ENCODE data around the gene TMEM252. TPM values are rescaled to one million over a fixed set of nuclear protein-coding genes. Genes with fewer than 3 reads are reported as not detected.
A peak's percentile ranks its signal among the peaks of the same experiment; 100 is the strongest.

Gene TMEM252
- polyA plus RNA-seq, 3 donors from 2014 or later: not detected

DNA sequence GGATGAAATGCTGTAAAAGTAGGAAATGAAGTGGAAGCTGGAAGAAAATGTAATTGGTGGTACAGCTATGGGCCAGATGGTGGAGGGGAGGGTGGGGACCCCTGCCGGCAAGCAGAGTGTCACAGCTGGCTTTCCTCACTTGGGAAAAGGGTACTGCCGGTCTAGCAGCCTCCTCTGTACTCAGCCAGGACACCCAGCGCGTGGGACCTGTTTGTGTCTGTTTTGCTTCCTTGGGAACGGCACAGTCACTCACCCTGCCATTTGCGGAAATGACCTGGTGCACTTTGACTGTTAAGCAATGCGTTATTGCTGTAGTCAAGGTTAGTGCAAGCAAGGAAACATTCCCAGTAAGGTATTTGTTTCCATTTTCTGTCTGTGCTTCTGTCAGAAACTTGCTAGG is 10.1 kb downstream of the TMEM252 start:
- Mint-ChIP-seq H3K27me3 (ENCODE audit: low read depth in 3 of 3) (peaks cover 0 to 6% (median 2%) of the 10 kb centered on the region in 3 donors), H3K36me3 (no peaks in the 10 kb centered on the region), H3K4me1 (no peaks in the 10 kb centered on the region), H3K4me3 (no peak overlapping the region), H3K27ac (no peak overlapping the region), H3K9me3 (no peaks in the 10 kb centered on the region)
- DNase-seq: no peak

DNA sequence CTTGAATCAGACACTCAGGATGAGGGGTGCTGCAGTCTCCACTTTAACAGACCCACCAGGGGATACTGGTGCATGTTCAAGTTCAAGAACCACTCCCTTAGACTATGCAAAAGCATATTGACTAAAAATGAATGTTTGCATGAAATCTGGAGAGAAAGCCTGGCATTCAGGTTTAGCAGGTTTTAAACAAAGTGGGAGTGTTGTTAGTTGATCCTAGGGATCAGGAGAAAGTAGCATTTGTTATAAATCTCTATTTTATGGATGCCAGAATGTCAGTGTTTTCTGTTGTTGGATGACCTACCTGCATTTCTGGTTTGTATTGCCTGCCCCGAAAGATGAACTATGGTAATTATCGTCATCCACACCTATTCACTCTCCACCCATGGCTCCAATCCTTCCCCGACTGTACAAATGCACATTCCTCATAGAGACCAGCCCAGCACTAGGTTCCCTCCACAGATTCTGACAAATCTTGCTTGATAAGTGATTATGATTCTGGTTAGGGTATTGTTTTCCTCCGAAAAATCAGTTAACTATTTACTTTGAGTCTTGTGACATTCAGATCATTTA is 17.2 kb downstream of the TMEM252 start:
- no peak for DNase-seq
- H3K4me3 Mint-ChIP-seq: no peak overlapping the region
- H3K27me3 Mint-ChIP-seq (ENCODE audit: low read depth in 3 of 3): peaks cover 0 to 2% (median 1%) of the 10 kb centered on the region in 3 donors
- H3K27ac Mint-ChIP-seq: no peak overlapping the region
- peaks cover 0 to 1% (median 0%) of the 10 kb centered on the region in 6 donors for H3K9me3 Mint-ChIP-seq
- no peaks in the 10 kb centered on the region for H3K4me1 Mint-ChIP-seq
- no peaks in the 10 kb centered on the region for H3K36me3 Mint-ChIP-seq

DNA sequence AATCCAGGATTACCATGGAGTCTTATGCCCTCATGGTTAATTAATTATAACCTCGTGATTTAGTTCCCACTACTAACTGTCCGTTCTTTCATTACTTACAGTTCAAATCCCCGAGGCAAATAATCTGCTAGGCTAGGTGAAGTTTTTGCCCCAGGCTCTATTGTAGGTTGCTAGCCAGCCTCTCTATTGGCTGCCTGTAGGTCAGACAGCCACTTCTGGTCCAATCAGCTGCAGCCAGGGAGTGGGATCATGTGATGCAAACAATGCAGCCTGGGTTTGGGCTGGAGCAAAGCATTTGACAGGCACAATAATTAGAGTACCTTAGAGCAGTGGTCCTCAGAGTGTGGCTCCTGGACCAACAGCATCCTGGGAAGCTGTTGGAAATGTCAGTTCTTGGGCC is 17.7 kb downstream of the TMEM252 start:
- H3K27me3 Mint-ChIP-seq (ENCODE audit: low read depth in 3 of 3): peaks cover 0 to 2% (median 1%) of the 10 kb centered on the region in 3 donors
- H3K27ac Mint-ChIP-seq: no peak overlapping the region
- peaks cover 0 to 6% (median 0%) of the 10 kb centered on the region in 6 donors for H3K9me3 Mint-ChIP-seq
- no peak overlapping the region for H3K4me3 Mint-ChIP-seq
- H3K36me3 Mint-ChIP-seq: no peaks in the 10 kb centered on the region
- DNase-seq: no peak
- H3K4me1 Mint-ChIP-seq: no peaks in the 10 kb centered on the region

DNA sequence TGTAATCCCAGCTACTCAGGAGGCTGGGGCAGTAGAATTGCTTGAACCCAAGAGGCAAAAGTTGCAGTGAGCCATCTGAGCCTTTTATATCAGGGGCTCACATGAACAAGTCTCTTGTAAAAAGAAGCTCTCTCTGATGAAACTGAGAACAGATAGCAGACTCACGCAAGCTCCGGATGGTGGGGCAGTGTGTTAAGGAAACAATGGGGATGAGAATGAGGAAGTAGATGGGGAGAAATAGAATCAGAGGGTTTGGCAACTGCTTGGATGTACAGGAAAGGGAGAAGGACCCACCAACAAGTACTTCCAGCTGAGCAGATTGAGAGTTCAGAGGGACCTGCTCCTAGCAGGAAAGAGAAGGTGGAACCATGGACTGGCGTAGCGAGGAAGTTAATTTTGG is 18.6 kb downstream of the TMEM252 start:
- no peaks in the 10 kb centered on the region for H3K36me3 Mint-ChIP-seq
- H3K4me3 Mint-ChIP-seq: no peak overlapping the region
- peaks cover 0 to 9% (median 0%) of the 10 kb centered on the region in 6 donors for H3K9me3 Mint-ChIP-seq
- H3K27me3 Mint-ChIP-seq (ENCODE audit: low read depth in 3 of 3): peaks cover 0 to 2% (median 1%) of the 10 kb centered on the region in 3 donors
- no peaks in the 10 kb centered on the region for H3K4me1 Mint-ChIP-seq
- no peak overlapping the region for H3K27ac Mint-ChIP-seq
- no peak for DNase-seq

DNA sequence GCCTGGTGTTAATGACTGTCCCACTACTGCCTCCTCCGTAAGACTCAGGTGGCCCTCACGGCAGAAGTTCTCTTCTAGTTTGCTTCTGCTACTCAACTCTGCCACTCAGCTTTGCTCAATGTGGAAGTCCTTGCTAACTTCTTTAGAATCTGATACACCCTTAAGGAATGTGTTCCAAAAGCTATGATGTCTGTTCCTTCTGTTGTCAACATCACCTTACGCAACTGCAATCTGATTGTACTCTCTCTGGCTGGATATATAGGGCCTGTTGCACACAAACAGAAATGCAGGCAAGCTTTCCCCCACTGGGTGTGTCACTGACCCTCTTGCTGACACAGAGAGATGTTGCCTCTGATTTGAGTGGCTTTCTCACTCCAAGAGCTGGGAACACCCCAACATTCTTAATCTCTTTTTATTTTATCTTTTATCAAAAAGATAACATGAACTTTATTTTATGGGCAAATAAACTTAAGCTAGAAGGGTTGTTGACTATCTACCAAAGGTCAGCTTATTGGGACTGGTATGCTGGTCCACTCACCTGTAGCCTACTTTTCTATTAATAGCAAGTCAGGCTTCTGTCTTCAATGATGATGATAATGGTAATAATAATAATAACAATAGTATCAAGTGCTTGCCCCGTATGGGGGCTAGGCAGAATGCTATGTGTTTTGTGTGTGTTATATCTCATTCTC is 25.2 kb downstream of the TMEM252 start:
- peaks cover 0 to 9% (median 0%) of the 10 kb centered on the region in 6 donors for H3K9me3 Mint-ChIP-seq
- no peak overlapping the region for H3K4me3 Mint-ChIP-seq
- no peaks in the 10 kb centered on the region for H3K4me1 Mint-ChIP-seq
- H3K27me3 Mint-ChIP-seq (ENCODE audit: low read depth in 3 of 3): peaks cover 0 to 2% (median 0%) of the 10 kb centered on the region in 3 donors
- DNase-seq: no peak
- no peaks in the 10 kb centered on the region for H3K36me3 Mint-ChIP-seq
- no peak overlapping the region for H3K27ac Mint-ChIP-seq

DNA sequence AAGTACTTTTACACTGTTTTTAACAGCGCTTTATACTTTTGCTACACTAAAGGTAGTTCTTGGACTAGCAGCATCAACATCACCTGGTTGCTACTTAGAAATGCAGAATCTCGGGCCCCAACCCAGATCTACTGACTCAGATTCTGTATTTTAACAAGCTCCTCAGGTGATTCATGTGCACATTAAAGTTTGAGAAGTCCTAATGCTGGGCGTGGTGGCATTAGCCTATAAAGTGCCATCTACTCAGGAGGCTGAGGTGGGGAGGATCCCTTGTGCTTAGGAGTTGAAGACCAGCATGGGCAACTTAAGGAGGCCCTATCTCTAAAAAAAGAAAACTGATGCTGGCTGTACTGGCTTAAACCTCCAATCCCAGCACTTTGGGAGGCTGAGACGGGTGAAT is 26.7 kb downstream of the TMEM252 start:
- no peak overlapping the region for H3K4me3 Mint-ChIP-seq
- no peak for DNase-seq
- peaks cover 0 to 4% (median 2%) of the 10 kb centered on the region in 3 donors for H3K27me3 Mint-ChIP-seq (ENCODE audit: low read depth in 3 of 3)
- no peaks in the 10 kb centered on the region for H3K36me3 Mint-ChIP-seq
- no peak overlapping the region for H3K27ac Mint-ChIP-seq
- peaks cover 0 to 9% (median 0%) of the 10 kb centered on the region in 6 donors for H3K9me3 Mint-ChIP-seq
- no peaks in the 10 kb centered on the region for H3K4me1 Mint-ChIP-seq

DNA sequence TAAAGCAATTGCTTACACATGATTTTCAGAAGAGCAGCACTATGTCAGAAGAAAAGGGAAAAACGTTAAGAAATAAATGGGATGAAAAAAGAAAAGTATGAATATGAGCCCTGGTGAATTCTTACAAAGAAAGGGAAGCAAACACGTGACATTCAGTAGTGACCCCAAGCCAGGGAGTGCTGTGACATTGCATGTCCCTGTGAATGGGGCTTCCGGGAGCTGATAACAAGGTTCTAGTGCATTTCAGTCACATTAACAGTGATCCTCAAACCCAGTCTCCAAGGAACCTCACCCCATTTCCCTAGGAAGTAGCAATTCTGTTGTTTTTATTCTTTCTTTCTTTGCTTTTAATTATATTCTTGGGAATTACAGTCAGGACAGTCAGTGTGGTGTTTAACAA is 27.3 kb downstream of the TMEM252 start:
- peaks cover 0 to 4% (median 2%) of the 10 kb centered on the region in 3 donors for H3K27me3 Mint-ChIP-seq (ENCODE audit: low read depth in 3 of 3)
- DNase-seq: no peak
- H3K4me3 Mint-ChIP-seq: no peak overlapping the region
- H3K4me1 Mint-ChIP-seq: no peaks in the 10 kb centered on the region
- no peaks in the 10 kb centered on the region for H3K36me3 Mint-ChIP-seq
- H3K9me3 Mint-ChIP-seq: peaks cover 0 to 7% (median 0%) of the 10 kb centered on the region in 6 donors
- no peak overlapping the region for H3K27ac Mint-ChIP-seq

DNA sequence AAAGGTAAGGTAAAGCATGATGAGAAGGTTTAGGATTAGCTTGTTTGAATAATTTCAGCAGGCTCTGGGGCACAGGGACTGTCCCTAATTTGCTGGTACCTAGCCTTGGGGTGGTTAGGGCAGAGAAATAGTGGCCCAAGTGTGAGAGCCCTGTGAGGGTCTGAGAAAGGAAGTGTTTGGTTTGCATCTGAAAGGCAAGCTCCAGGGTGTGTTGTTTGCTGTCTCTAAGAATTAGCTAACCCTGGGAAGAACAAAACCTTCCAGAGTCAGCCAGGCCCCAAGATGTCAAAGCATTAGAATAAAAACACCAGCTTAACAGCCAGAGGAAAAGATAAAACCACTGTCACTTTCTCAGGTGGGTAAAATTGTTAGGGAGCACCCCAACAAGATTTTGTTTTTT is 31.0 kb downstream of the TMEM252 start:
- H3K9me3 Mint-ChIP-seq: no peaks in the 10 kb centered on the region
- no peaks in the 10 kb centered on the region for H3K4me1 Mint-ChIP-seq
- no peaks in the 10 kb centered on the region for H3K36me3 Mint-ChIP-seq
- no peak overlapping the region for H3K27ac Mint-ChIP-seq
- H3K27me3 Mint-ChIP-seq (ENCODE audit: low read depth in 3 of 3): peaks cover 0 to 2% (median 2%) of the 10 kb centered on the region in 3 donors
- DNase-seq: no peak
- no peak overlapping the region for H3K4me3 Mint-ChIP-seq

DNA sequence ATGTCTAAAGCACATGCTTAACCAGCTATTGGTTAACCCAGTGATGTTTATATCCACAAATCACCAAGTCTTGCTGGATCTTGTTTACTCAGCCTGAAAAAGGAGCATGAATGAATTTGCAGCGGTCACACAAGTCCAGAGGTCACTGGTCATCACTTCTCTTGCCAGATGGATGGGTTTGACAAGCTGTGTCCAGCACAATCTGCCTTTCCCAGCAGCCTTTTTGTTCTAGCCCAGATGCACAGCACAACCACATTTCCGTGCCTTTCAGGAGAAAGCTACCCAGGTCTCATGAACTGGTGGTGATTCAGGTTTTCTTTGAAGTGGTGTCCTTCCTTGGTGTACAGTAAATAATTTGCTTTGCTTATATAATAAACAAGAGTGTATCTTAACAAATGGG is 32.1 kb downstream of the TMEM252 start:
- no peaks in the 10 kb centered on the region for H3K36me3 Mint-ChIP-seq
- H3K27ac Mint-ChIP-seq: no peak overlapping the region

DNA sequence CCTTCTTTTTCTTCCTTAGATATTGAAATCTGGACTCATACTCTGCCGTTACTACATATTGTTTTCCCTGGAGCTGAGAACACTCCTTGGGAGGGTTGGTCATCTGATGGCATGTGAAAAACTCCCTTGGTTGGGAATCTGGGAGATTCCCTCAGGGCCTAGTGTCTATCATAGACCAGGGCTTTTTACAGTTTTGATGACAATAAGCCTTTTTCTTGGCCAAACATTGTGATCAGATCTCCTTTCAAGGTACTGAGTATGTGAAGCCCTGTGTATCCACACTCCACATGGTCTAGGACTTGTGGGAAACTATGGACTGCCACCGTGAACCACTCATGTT is 32.9 kb downstream of the TMEM252 start:
- peaks cover 0 to 3% (median 2%) of the 10 kb centered on the region in 3 donors for H3K27me3 Mint-ChIP-seq (ENCODE audit: low read depth in 3 of 3)
- H3K9me3 Mint-ChIP-seq: no peaks in the 10 kb centered on the region
- no peak overlapping the region for H3K27ac Mint-ChIP-seq
- DNase-seq: no peak
- H3K4me1 Mint-ChIP-seq: no peaks in the 10 kb centered on the region
- H3K36me3 Mint-ChIP-seq: no peaks in the 10 kb centered on the region
- H3K4me3 Mint-ChIP-seq: no peak overlapping the region

More for the DNA sequence above, 32.1 kb downstream of the TMEM252 start:
- Mint-ChIP-seq H3K4me3 (no peak overlapping the region), H3K9me3 (no peaks in the 10 kb centered on the region), H3K4me1 (no peaks in the 10 kb centered on the region), H3K27me3 (ENCODE audit: low read depth in 3 of 3) (peaks cover 0 to 3% (median 2%) of the 10 kb centered on the region in 3 donors)
- DNase-seq: no peak

DNA sequence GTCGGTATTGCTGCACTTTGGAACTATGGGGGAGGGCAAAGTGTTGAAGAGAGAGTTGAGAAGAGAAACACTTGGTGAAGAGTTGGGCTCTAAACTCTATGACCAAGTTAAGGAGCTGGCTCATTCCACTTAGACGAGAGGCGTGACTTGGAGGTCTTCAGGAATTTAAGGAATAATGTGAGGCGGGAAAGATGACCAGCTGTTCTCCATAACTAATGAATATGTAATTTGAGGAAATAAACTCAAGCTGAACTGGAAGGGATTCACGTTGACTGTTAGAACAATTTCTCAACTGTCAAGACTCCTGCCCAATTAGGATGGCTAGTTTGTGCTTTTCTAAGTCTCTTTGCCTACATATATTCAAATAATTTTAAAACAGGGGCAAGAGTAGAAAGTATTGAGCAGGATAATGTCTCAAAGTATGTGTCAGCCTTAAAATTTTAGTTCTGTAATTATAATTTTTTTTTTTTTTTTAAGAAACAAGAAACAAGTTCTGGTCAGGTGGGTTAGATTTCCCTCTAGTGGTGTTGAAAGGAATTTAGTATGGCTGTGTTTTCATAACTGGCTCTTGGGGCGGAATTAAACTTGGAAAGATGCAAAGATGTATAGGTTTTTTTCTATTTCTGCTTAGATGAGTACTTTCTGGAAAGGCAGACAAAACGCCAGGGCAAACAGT is 33.4 kb downstream of the TMEM252 start:
- no peaks in the 10 kb centered on the region for H3K36me3 Mint-ChIP-seq
- peaks cover 0 to 3% (median 2%) of the 10 kb centered on the region in 3 donors for H3K27me3 Mint-ChIP-seq (ENCODE audit: low read depth in 3 of 3)
- no peak overlapping the region for H3K4me3 Mint-ChIP-seq
- DNase-seq: peak in 1 of 3 donors; percentile 2
- H3K9me3 Mint-ChIP-seq: no peaks in the 10 kb centered on the region
- H3K4me1 Mint-ChIP-seq: no peaks in the 10 kb centered on the region
- H3K27ac Mint-ChIP-seq: no peak overlapping the region

DNA sequence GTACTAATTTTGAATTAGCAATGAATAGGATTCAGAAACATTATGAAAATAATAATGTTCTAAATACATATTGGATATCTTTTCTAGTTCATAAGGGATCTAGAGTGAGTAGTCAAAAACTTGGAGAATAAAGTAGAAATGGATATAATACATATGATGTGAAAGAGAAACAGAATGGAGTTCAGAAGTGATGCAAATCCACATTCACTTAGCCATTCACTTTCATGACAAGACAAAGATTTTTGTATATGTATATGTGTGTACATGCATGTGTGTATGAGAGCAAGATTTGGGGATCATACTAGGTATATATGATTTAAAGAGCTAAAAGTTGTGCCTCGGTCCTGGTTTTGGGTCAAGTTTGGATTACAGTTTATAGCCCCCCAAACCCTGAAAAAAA is 34.1 kb downstream of the TMEM252 start:
- Mint-ChIP-seq H3K36me3 (no peaks in the 10 kb centered on the region), H3K9me3 (no peaks in the 10 kb centered on the region), H3K27ac (no peak overlapping the region), H3K4me3 (no peak overlapping the region), H3K4me1 (no peaks in the 10 kb centered on the region), H3K27me3 (ENCODE audit: low read depth in 3 of 3) (peaks cover 0 to 3% (median 2%) of the 10 kb centered on the region in 3 donors)
- no peak for DNase-seq

DNA sequence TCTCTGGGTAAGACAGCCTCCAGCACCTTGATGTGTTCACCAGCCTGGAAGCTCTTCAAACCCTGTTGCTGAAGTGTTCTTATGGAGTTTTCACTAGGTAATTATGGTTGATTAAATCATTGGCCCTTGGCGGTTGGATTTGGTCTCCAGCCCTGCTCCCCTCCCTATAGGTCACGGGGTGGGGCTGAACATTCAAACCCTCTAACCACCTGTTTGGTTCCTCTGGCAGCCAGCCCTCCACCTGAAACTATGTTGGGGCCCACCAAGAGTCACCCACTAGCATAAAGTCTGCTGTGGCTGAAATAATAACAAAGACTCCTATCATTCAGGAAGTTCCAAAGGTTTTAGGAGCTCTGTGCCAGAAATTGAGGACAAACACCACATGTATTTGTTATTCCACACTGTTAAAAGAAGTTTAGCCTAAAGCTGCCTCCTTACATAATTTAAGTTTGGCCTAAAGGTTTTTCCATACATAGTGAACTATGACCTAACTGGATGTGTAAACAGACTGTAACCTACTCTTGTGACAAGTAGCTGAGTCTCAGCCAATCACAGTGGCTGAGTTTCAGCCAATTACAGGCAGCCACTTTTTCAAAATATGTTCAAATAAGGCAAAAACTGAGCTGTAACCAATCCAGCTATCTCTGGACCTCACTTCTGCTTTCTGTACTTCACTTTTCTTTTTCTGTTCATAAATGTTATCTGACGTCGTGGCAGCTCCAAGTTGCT is 34.8 kb downstream of the TMEM252 start:
- peaks cover 0 to 3% (median 2%) of the 10 kb centered on the region in 3 donors for H3K27me3 Mint-ChIP-seq (ENCODE audit: low read depth in 3 of 3)
- peaks cover 0 to under 1% (median 0%) of the 10 kb centered on the region in 6 donors for H3K9me3 Mint-ChIP-seq
- no peaks in the 10 kb centered on the region for H3K36me3 Mint-ChIP-seq
- H3K27ac Mint-ChIP-seq: no peak overlapping the region
- no peak for DNase-seq
- H3K4me1 Mint-ChIP-seq: no peaks in the 10 kb centered on the region
- H3K4me3 Mint-ChIP-seq: no peak overlapping the region

DNA sequence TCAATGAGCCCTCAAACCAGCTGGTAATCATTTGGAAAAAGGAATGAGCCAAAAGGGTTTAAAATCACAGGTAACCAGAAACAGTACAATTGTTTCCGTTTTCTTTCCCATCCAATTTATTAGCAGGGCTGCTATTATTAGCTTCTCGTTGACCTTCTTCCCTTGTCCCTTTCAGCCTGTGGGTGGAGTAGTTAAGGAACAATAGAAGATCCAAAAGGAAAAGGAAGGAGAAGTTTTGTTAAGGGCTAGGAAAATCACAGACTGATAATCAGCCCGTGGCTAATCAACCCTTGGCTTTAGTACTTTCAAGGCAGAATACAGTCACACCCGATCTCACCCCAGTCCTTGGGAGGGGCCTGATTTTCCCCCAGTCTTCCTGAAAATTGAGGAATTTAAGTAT is 38.4 kb downstream of the TMEM252 start:
- no peak overlapping the region for H3K4me3 Mint-ChIP-seq
- DNase-seq: no peak
- no peak overlapping the region for H3K27ac Mint-ChIP-seq
- H3K27me3 Mint-ChIP-seq (ENCODE audit: low read depth in 3 of 3): peaks cover 0 to 2% (median 0%) of the 10 kb centered on the region in 3 donors
- no peaks in the 10 kb centered on the region for H3K36me3 Mint-ChIP-seq
- H3K4me1 Mint-ChIP-seq: peaks cover 8 to 17% of the 10 kb centered on the region in 2 donors
- H3K9me3 Mint-ChIP-seq: peaks cover 0 to 2% (median 0%) of the 10 kb centered on the region in 6 donors
